ENCODE data around the gene ZNF740.

ZNF740 gene

GRCh38 chr12:53172352-53172751, 8.2 kb upstream of the ZNF740 start (continued):
- TF ChIP-seq, protein P1, sequence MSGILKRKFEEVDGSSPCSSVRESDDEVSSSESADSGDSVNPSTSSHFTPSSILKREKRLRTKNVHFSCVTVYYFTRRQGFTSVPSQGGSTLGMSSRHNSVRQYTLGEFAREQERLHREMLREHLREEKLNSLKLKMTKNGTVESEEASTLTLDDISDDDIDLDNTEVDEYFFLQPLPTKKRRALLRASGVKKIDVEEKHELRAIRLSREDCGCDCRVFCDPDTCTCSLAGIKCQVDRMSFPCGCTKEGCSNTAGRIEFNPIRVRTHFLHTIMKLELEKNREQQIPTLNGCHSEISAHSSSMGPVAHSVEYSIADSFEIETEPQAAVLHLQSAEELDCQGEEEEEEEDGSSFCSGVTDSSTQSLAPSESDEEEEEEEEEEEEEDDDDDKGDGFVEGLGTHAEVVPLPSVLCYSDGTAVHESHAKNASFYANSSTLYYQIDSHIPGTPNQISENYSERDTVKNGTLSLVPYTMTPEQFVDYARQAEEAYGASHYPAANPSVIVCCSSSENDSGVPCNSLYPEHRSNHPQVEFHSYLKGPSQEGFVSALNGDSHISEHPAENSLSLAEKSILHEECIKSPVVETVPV (CRISPR knock-in tag; IDR thresholded peaks at IDR 0.05): no peak
- TF ChIP-seq ZFP30 (CRISPR knock-in tag; IDR thresholded peaks at IDR 0.05): no peak
- no peak for TF ChIP-seq PPARA (CRISPR knock-in tag; IDR thresholded peaks at IDR 0.05; ENCODE audit: borderline replicate concordance)
- no peak for TF ChIP-seq ESRRG (CRISPR knock-in tag; IDR thresholded peaks at IDR 0.05)
- TF ChIP-seq ISL1 (CRISPR knock-in tag; IDR thresholded peaks at IDR 0.05): no peak
- no peak for TF ChIP-seq ZNF70 (CRISPR knock-in tag; IDR thresholded peaks at IDR 0.05)
- TF ChIP-seq ZC3H10 (CRISPR knock-in tag; IDR thresholded peaks at IDR 0.05): no peak

GRCh38 chr12:53173085-53173715, 7.3 kb upstream of the ZNF740 start:
- ATAC-seq: peak; percentile 35; the same call in 2 of the 3 replicates

GRCh38 chr12:53174881-53175491, 5.5 kb upstream of the ZNF740 start:
- ATAC-seq: peak; percentile 65
- TF ChIP-seq OSR1 (CRISPR knock-in tag; IDR thresholded peaks at IDR 0.05) (no peak), ARNTL (CRISPR knock-in tag; IDR thresholded peaks at IDR 0.05; ENCODE audit: borderline replicate concordance, low read depth) (no peak), ZNF565 (CRISPR knock-in tag; conservative IDR thresholded peaks at IDR 0.05; ENCODE audit: low read depth) (no peak), TCF4 (CRISPR knock-in tag; IDR thresholded peaks at IDR 0.05; ENCODE audit: borderline replicate concordance) (no peak), ESRRG (CRISPR knock-in tag; IDR thresholded peaks at IDR 0.05) (no peak), CSDC2 (CRISPR knock-in tag; IDR thresholded peaks at IDR 0.05) (no peak), ZFP3 (CRISPR knock-in tag; IDR thresholded peaks at IDR 0.05) (no peak), TOX (CRISPR knock-in tag; IDR thresholded peaks at IDR 0.05; ENCODE audit: borderline replicate concordance) (no peak), SNAI2 (CRISPR knock-in tag; IDR thresholded peaks at IDR 0.05) (no peak), ZNF70 (CRISPR knock-in tag; IDR thresholded peaks at IDR 0.05) (no peak), BACH2 (CRISPR knock-in tag; IDR thresholded peaks at IDR 0.05; ENCODE audit: borderline replicate concordance) (no peak), ZNF8 (CRISPR knock-in tag; IDR thresholded peaks at IDR 0.05) (no peak)
- TF ChIP-seq, protein P1 (CRISPR knock-in tag; IDR thresholded peaks at IDR 0.05): no peak

More at GRCh38 chr12:53173085-53173715, 7.3 kb upstream of the ZNF740 start:
- TF ChIP-seq ZFP3 (CRISPR knock-in tag; IDR thresholded peaks at IDR 0.05) (no peak), CSDC2 (CRISPR knock-in tag; IDR thresholded peaks at IDR 0.05) (no peak), TCF4 (CRISPR knock-in tag; IDR thresholded peaks at IDR 0.05; ENCODE audit: borderline replicate concordance) (no peak), ARNTL (CRISPR knock-in tag; IDR thresholded peaks at IDR 0.05; ENCODE audit: borderline replicate concordance, low read depth) (no peak), ZFP30 (CRISPR knock-in tag; IDR thresholded peaks at IDR 0.05) (no peak), BACH2 (CRISPR knock-in tag; IDR thresholded peaks at IDR 0.05; ENCODE audit: borderline replicate concordance) (no peak), TSHZ2 (CRISPR knock-in tag; IDR thresholded peaks at IDR 0.05) (no peak), ESRRG (CRISPR knock-in tag; IDR thresholded peaks at IDR 0.05) (no peak), ISL1 (CRISPR knock-in tag; IDR thresholded peaks at IDR 0.05) (no peak), ZNF565 (CRISPR knock-in tag; conservative IDR thresholded peaks at IDR 0.05; ENCODE audit: low read depth) (no peak), OSR1 (CRISPR knock-in tag; IDR thresholded peaks at IDR 0.05) (no peak), ZNF8 (CRISPR knock-in tag; IDR thresholded peaks at IDR 0.05) (no peak), RARB (CRISPR knock-in tag; IDR thresholded peaks at IDR 0.05) (no peak)
- TF ChIP-seq, protein P1 (CRISPR knock-in tag; IDR thresholded peaks at IDR 0.05): no peak
- TF ChIP-seq, protein P2, sequence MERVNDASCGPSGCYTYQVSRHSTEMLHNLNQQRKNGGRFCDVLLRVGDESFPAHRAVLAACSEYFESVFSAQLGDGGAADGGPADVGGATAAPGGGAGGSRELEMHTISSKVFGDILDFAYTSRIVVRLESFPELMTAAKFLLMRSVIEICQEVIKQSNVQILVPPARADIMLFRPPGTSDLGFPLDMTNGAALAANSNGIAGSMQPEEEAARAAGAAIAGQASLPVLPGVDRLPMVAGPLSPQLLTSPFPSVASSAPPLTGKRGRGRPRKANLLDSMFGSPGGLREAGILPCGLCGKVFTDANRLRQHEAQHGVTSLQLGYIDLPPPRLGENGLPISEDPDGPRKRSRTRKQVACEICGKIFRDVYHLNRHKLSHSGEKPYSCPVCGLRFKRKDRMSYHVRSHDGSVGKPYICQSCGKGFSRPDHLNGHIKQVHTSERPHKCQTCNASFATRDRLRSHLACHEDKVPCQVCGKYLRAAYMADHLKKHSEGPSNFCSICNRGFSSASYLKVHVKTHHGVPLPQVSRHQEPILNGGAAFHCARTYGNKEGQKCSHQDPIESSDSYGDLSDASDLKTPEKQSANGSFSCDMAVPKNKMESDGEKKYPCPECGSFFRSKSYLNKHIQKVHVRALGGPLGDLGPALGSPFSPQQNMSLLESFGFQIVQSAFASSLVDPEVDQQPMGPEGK (CRISPR knock-in tag; IDR thresholded peaks at IDR 0.05; ENCODE audit: borderline replicate concordance): no peak
